HepG2 (cell line): ENCODE data around the gene C22orf31. TPM values are rescaled to one million over a fixed set of nuclear protein-coding genes. Genes with fewer than 3 reads are reported as not detected.
A peak's percentile ranks its signal among the peaks of the same experiment; 100 is the strongest.

Source experiments
- ATAC-seq: fragments of 200-7000 bp; cut with Tn5 transposase; 3 replicates; pipeline ENCODE4 v1.9.1; 2020; ENCODE audit warnings: mild to moderate bottlenecking, moderate library complexity
- BruUV-seq: library from RNA; stranded (reverse); fragments of 400-500 nt; replicated peaks from 2 replicates; lab custom pipeline; 2021; lab: Mats Ljungman, UMichigan
- CTCF ChIA-PET: fragments of 300-600 bp; formaldehyde crosslinking; extraction: SDS; loops from one replicate; lab custom pipeline; 2021; ENCODE audit warnings: low total read pairs, inconsistent platforms, low intra/inter-chr PET ratio; lab: Yijun Ruan, JAX
- POLR2A ChIA-PET: fragments of 350-600 bp; sonication (Branson Sonifier 250); formaldehyde crosslinking; loops from one replicate; lab custom pipeline; 2020; ENCODE audit warnings: antibody characterized with exemption, inconsistent platforms; lab: Yijun Ruan, JAX
- DNase-seq: peaks from one replicate; pipeline ENCODE4 v3.0.0-alpha.2; 2015; ENCODE audit warnings: low spot score
- FAIRE-seq: peaks from 3 replicates; lab custom pipeline; 2011; peaks lifted over from hg19 to GRCh38; lab: Jason Lieb, UNC
- H2AFZ ChIP-seq: one replicate; pipeline ENCODE4 v1.6.1; 2011; ENCODE audit warnings: low read length, inconsistent platforms
- H3K27ac ChIP-seq: fragments of 300-600 bp; 3 replicates; pipeline ENCODE4 v1.8.0; 2011; ENCODE audit warnings: mixed run types, mild to moderate bottlenecking, mixed read lengths, low read length, inconsistent platforms; ENCODE audit not compliant: insufficient read depth; ENCODE audit errors: extremely low read length
- H3K27me3 ChIP-seq, 2 experiments: fragments of 200-600 bp in 1 of 2; 2 replicates in 1 of 2; 3 replicates in 1 of 2; pipeline versions ENCODE4 v1.6.0 to v1.8.0; 2011; ENCODE audit warnings: low read length in 2 of 2, mild to moderate bottlenecking in 2 of 2, moderate library complexity in 2 of 2, inconsistent platforms in 1 of 2; ENCODE audit not compliant: insufficient read depth in 2 of 2, control insufficient read depth in 1 of 2
- H3K36me3 ChIP-seq, 2 experiments: fragments of 200-600 bp in 1 of 2; replicated peaks in 1 of 2; 2 replicates in 1 of 2; 3 replicates in 1 of 2; pipeline versions ENCODE4 v1.5.1 to v1.8.0; 2011; ENCODE audit warnings: low read length in 2 of 2, inconsistent platforms in 1 of 2; ENCODE audit not compliant: insufficient read depth in 2 of 2, control insufficient read depth in 1 of 2
- H3K4me1 ChIP-seq: 2 replicates; pipeline ENCODE4 v1.5.1; 2012; ENCODE audit warnings: low read length, inconsistent platforms; ENCODE audit not compliant: insufficient read depth
- H3K4me2 ChIP-seq: 2 replicates; pipeline ENCODE4 v1.6.0; 2011; ENCODE audit warnings: low read depth, low read length, inconsistent platforms
- H3K4me3 ChIP-seq, 3 experiments: fragments of 200-600 bp in 1 of 3; sonication (generic), shearing (Covaris generic) in 1 of 3; replicated peaks in 1 of 3; 2 replicates each; pipeline ENCODE4 v1.5.1; 2011 to 2016; ENCODE audit warnings: low read length in 3 of 3, inconsistent platforms in 2 of 3, low read depth in 2 of 3, mild to moderate bottlenecking in 2 of 3, control low read depth in 1 of 3, mixed read lengths in 1 of 3; ENCODE audit not compliant: insufficient read depth in 1 of 3
- H3K79me2 ChIP-seq: one replicate; pipeline ENCODE4 v1.6.1; 2011; ENCODE audit warnings: low read length, inconsistent platforms; ENCODE audit not compliant: insufficient read depth
- H3K9ac ChIP-seq: 2 replicates; pipeline ENCODE4 v1.6.0; 2011; ENCODE audit warnings: mild to moderate bottlenecking, low read depth, low read length, inconsistent platforms; ENCODE audit not compliant: insufficient read depth
- H3K9me3 ChIP-seq: 2 replicates; pipeline ENCODE4 v1.5.1; 2012; ENCODE audit warnings: mild to moderate bottlenecking, low read length
- H4K20me1 ChIP-seq: 2 replicates; pipeline ENCODE4 v1.6.0; 2011; ENCODE audit warnings: inconsistent platforms, mild to moderate bottlenecking, low read length, moderate library complexity; ENCODE audit not compliant: insufficient read depth
- HNF4A ChIP-seq: sonication (generic); formaldehyde crosslinking; IDR thresholded peaks from 2 replicates; pipeline ENCODE4 v1.4.0; 2020; ENCODE audit warnings: missing genetic modification reagents
- IRF2 ChIP-seq: IDR thresholded peaks from 2 replicates; pipeline ENCODE4 v1.6.1; 2018; ENCODE audit warnings: missing genetic modification reagents, missing compliant biosample characterization
- LCORL ChIP-seq, 2 experiments: fragments of 450-650 bp in 1 of 2; sonication (generic) in 1 of 2; formaldehyde crosslinking in 1 of 2; IDR thresholded peaks; 2 replicates each; pipeline versions ENCODE4 v1.5.0 to v1.6.1; 2017 to 2020; ENCODE audit warnings: antibody characterized with exemption in 1 of 2, missing genetic modification reagents in 1 of 2
- MBD4 ChIP-seq: IDR thresholded peaks from 2 replicates; pipeline ENCODE4 v1.6.1; 2012; ENCODE audit warnings: low read length, inconsistent platforms, borderline replicate concordance
- MIER2 ChIP-seq: IDR thresholded peaks from 2 replicates; pipeline ENCODE4 v1.6.1; 2016; ENCODE audit warnings: missing biosample characterization, missing genetic modification reagents
- NR0B2 ChIP-seq: sonication (generic); formaldehyde crosslinking; IDR thresholded peaks from 2 replicates; pipeline ENCODE4 v1.4.0; 2020; ENCODE audit warnings: mild to moderate bottlenecking, missing genetic modification reagents
- NRL ChIP-seq: sonication (generic); formaldehyde crosslinking; IDR thresholded peaks from 2 replicates; pipeline ENCODE4 v1.5.0; 2020; ENCODE audit warnings: missing genetic modification reagents, mild to moderate bottlenecking, moderate library complexity, borderline replicate concordance
- POGZ ChIP-seq: sonication (generic); formaldehyde crosslinking; IDR thresholded peaks from 2 replicates; pipeline ENCODE4 v1.4.0; 2020; ENCODE audit warnings: mild to moderate bottlenecking, missing genetic modification reagents
- RBAK ChIP-seq: sonication (generic); formaldehyde crosslinking; IDR thresholded peaks from 2 replicates; pipeline ENCODE4 v1.5.1; 2020; ENCODE audit warnings: mild to moderate bottlenecking, missing genetic modification reagents
- RXRA ChIP-seq: sonication (generic); formaldehyde crosslinking; IDR thresholded peaks from 2 replicates; pipeline ENCODE4 v1.5.1; 2020; ENCODE audit warnings: missing genetic modification reagents
- TEF ChIP-seq: sonication (generic); formaldehyde crosslinking; IDR thresholded peaks from 2 replicates; pipeline ENCODE4 v1.5.0; 2020; ENCODE audit warnings: missing genetic modification reagents
- ZBTB4 ChIP-seq: sonication (generic); formaldehyde crosslinking; IDR thresholded peaks from 2 replicates; pipeline ENCODE4 v1.4.0; 2020; ENCODE audit warnings: missing genetic modification reagents, mild to moderate bottlenecking, borderline replicate concordance
- ZMAT3 ChIP-seq: sonication (generic); formaldehyde crosslinking; conservative IDR thresholded peaks from 2 replicates; pipeline ENCODE4 v1.7.0; 2021; ENCODE audit warnings: missing genetic modification reagents
- ZNF280B ChIP-seq: sonication (generic); formaldehyde crosslinking; IDR thresholded peaks from 2 replicates; pipeline ENCODE4 v1.5.0; 2020; ENCODE audit warnings: missing genetic modification reagents, mild to moderate bottlenecking, borderline replicate concordance
- ZXDC ChIP-seq: sonication (generic); formaldehyde crosslinking; IDR thresholded peaks from 2 replicates; pipeline ENCODE4 v1.5.0; 2020; ENCODE audit warnings: mild to moderate bottlenecking, missing genetic modification reagents
- WGBS: methylation state at CpG from one replicate; pipeline ENCODE4 v1.1.6; 2017; ENCODE audit warnings: low lambda C conversion rate; 5-methylcytosine and 5-hydroxymethylcytosine counted together
- in situ Hi-C: cut with HindIII; loops from 2 replicates; pipeline ENCODE4 v1.10.0; 2017; ENCODE audit warnings: low pct_unique_long_range_greater_than_20kb; ENCODE audit not compliant: extremely low pct_ligation_motif_present
- intact Hi-C: fragments of 100-400 bp; cut with micrococcal nuclease; formaldehyde crosslinking; loops from one replicate; pipeline ENCODE4 v1.10.0; 2022; ENCODE audit not compliant: unreplicated experiment
- polyA plus RNA-seq, 8 experiments: library from polyadenylated mRNA; depleted of rRNA in 3 of 8; stranded (reverse) in 7 of 8; unstranded in 1 of 8; fragments of >200 nt; fragmentation: Illumina TruSeq in 4 of 8; extraction: Trizol in 4 of 8; gene quantifications; 2 replicates each; pipeline versions ENCODE4 v1.2.1 to v1.2.3, GENCODE V29; 2011 to 2016; ENCODE audit warnings: low read depth in 4 of 8, missing spikeins in 1 of 8, mixed read lengths in 1 of 8; ENCODE audit not compliant: insufficient read depth in 1 of 8
- total RNA-seq, 5 experiments: library from RNA; depleted of rRNA; stranded (reverse); fragments of >200 nt; fragmentation: Illumina TruSeq; extraction: Trizol; gene quantifications; 2 replicates each; pipeline ENCODE4 v1.2.3, GENCODE V29; 2016; ENCODE audit warnings: low read depth in 1 of 5

The C22orf31 gene
- total and polyA plus RNA-seq, 2 of the 13 experiments (the other 11 are each of a cell fraction or from before 2014, with no cell fraction given), result not detected

GRCh38 chr22:29054251-29054767 lies 7.3 kb downstream of the C22orf31 start:
- DNase-seq (no peak), FAIRE-seq (no peak), ATAC-seq (peak; percentile 33)
- Histone ChIP-seq H3K79me2 (no peaks in the 10 kb centered on the region), H3K4me2 (0 out of 2 replicates have a peak overlapping the region, but pooled peaks have one; percentile 20), H3K4me3 (no peak overlapping the region), H3K9me3 (no peaks in the 10 kb centered on the region), H3K27ac (no peak overlapping the region), H4K20me1 (peaks cover 9% of the 10 kb centered on the region), H3K9ac (no peak overlapping the region), H3K4me1 (peaks cover 35% of the 10 kb centered on the region), H3K27me3 (no peaks in the 10 kb centered on the region), H2AFZ (no peak overlapping the region), H3K36me3 (peaks cover 20% of the 10 kb centered on the region in 2 experiments; a peak in 4 of 5 replicates)
- BruUV-seq, result no TSS peak
- intact Hi-C loops, result no loop called here
- 63% methylated on average over 9 of the region's 10 CpGs for WGBS
- in situ Hi-C loops, result no loop called here
- ChIA-PET CTCF (no interaction called here), POLR2A (interaction anchor here (0.9 kb wide), 1 partner anchor 15 kb away, joined by 3 read pairs; no protein-coding TSS in a partner anchor)
- no peak; the same call in 1 of the 2 replicates for TF ChIP-seq NRL (CRISPR knock-in tag)
- no peak for TF ChIP-seq RBAK (CRISPR knock-in tag)
- TF ChIP-seq ZBTB4 (CRISPR knock-in tag), result peak; percentile 48; the same call in 1 of the 2 replicates
- no peak for TF ChIP-seq IRF2 (CRISPR knock-in tag)
- peak; percentile 61 for TF ChIP-seq RXRA (CRISPR knock-in tag)
- TF ChIP-seq ZXDC (CRISPR knock-in tag), result no peak
- 0 out of 2 replicates have a peak, but pooled peaks have one; percentile 17 for TF ChIP-seq POGZ (CRISPR knock-in tag)
- no peak for TF ChIP-seq NR0B2 (CRISPR knock-in tag)
- no peak for TF ChIP-seq MIER2 (CRISPR knock-in tag)
- TF ChIP-seq TEF (CRISPR knock-in tag), result no peak
- peak; percentile 79; the same call in 1 of the 2 replicates for TF ChIP-seq MBD4
- TF ChIP-seq LCORL (IDR thresholded peaks at IDR 0.05), result no peak
- TF ChIP-seq LCORL (CRISPR knock-in tag; IDR thresholded peaks at IDR 0.05), result peak; percentile 60; the same call in 1 of the 2 replicates
- TF ChIP-seq HNF4A (CRISPR knock-in tag), result peak; percentile 76
- no peak for TF ChIP-seq ZNF280B (CRISPR knock-in tag)
- TF ChIP-seq ZMAT3 (CRISPR knock-in tag), result no peak
